Measurements from ENCODE around the gene ARFGAP1.

ARFGAP1 gene

GRCh38 chr20:63272105-63273058 is at the start of gene ARFGAP1:
ARFGAP1 (plus strand) TSS chr20:63272813; CDS start chr20:63275581, 2,768 bp downstream.
- peak; percentile 87 for DNase-seq
- in situ Hi-C loops (cut with MboI; ENCODE audit: low pct_unique_long_range_greater_than_20kb, low sequenced_read_pairs) = no loop called here

- in situ Hi-C loops (cut with MboI; ENCODE audit: low pct_unique_long_range_greater_than_20kb, low sequenced_read_pairs) = no loop called here
- DNase-seq = peak; percentile 40
These were observed 49.3 kb upstream of the ARFGAP1 start for GRCh38 chr20:63223121-63223825.

GRCh38 chr20:63223826-63224207 is 48.8 kb upstream of the ARFGAP1 start:
- DNase-seq = no peak
- in situ Hi-C loops (cut with MboI; ENCODE audit: low pct_unique_long_range_greater_than_20kb, low sequenced_read_pairs) = no loop called here

- peak; percentile 29 for DNase-seq
- in situ Hi-C loops (cut with MboI; ENCODE audit: low pct_unique_long_range_greater_than_20kb, low sequenced_read_pairs) = no loop called here
These were observed 48.1 kb upstream of the ARFGAP1 start for GRCh38 chr20:63224412-63225081.

GRCh38 chr20:63225082-63225454 is 47.5 kb upstream of the ARFGAP1 start:
- in situ Hi-C loops (cut with MboI; ENCODE audit: low pct_unique_long_range_greater_than_20kb, low sequenced_read_pairs) = no loop called here
- no peak for DNase-seq

- in situ Hi-C loops (cut with MboI; ENCODE audit: low pct_unique_long_range_greater_than_20kb, low sequenced_read_pairs) = no loop called here
- DNase-seq = no peak
These were observed 46.3 kb upstream of the ARFGAP1 start for GRCh38 chr20:63226042-63226943.

GRCh38 chr20:63227260-63227659 is 45.4 kb upstream of the ARFGAP1 start:
- in situ Hi-C loops (cut with MboI; ENCODE audit: low pct_unique_long_range_greater_than_20kb, low sequenced_read_pairs) = no loop called here
- DNase-seq = no peak

- in situ Hi-C loops (cut with MboI; ENCODE audit: low pct_unique_long_range_greater_than_20kb, low sequenced_read_pairs) = no loop called here
- DNase-seq = no peak
These were observed 43.8 kb upstream of the ARFGAP1 start for GRCh38 chr20:63228806-63229205.

GRCh38 chr20:63230800-63231268 is 41.8 kb upstream of the ARFGAP1 start:
- peak; percentile 23 for DNase-seq
- in situ Hi-C loops (cut with MboI; ENCODE audit: low pct_unique_long_range_greater_than_20kb, low sequenced_read_pairs) = no loop called here

- in situ Hi-C loops (cut with MboI; ENCODE audit: low pct_unique_long_range_greater_than_20kb, low sequenced_read_pairs) = no loop called here
- DNase-seq = no peak
These were observed 40.2 kb upstream of the ARFGAP1 start for GRCh38 chr20:63232235-63233060.

- in situ Hi-C loops (cut with MboI; ENCODE audit: low pct_unique_long_range_greater_than_20kb, low sequenced_read_pairs) = no loop called here
- DNase-seq = no peak
These were observed 39.6 kb upstream of the ARFGAP1 start for GRCh38 chr20:63233061-63233344.

GRCh38 chr20:63233924-63234323 is 38.7 kb upstream of the ARFGAP1 start:
- DNase-seq = no peak
- in situ Hi-C loops (cut with MboI; ENCODE audit: low pct_unique_long_range_greater_than_20kb, low sequenced_read_pairs) = no loop called here

- peak; percentile 13 for DNase-seq
- in situ Hi-C loops (cut with MboI; ENCODE audit: low pct_unique_long_range_greater_than_20kb, low sequenced_read_pairs) = no loop called here
These were observed 37.8 kb upstream of the ARFGAP1 start for GRCh38 chr20:63234693-63235398.

- DNase-seq = no peak
- in situ Hi-C loops (cut with MboI; ENCODE audit: low pct_unique_long_range_greater_than_20kb, low sequenced_read_pairs) = no loop called here
These were observed 37.1 kb upstream of the ARFGAP1 start, which contains the start of gene BIRC7 for GRCh38 chr20:63235399-63235983. BIRC7 (plus strand) TSS chr20:63235905; CDS start chr20:63236097, 192 bp downstream.

GRCh38 chr20:63236116-63236837 is 36.3 kb upstream of the ARFGAP1 start:
- in situ Hi-C loops (cut with MboI; ENCODE audit: low pct_unique_long_range_greater_than_20kb, low sequenced_read_pairs) = no loop called here
- no peak for DNase-seq

GRCh38 chr20:63238031-63238430 is 34.6 kb upstream of the ARFGAP1 start:
- DNase-seq = no peak
- in situ Hi-C loops (cut with MboI; ENCODE audit: low pct_unique_long_range_greater_than_20kb, low sequenced_read_pairs) = no loop called here
